Activated CD8-positive, alpha-beta memory T cell treated with anti-CD3 and anti-CD28 coated beads, Interleukin-2, amount 50 U/mL, for 4 hours (primary cell): ENCODE measurements around the gene AZU1.
"Not testable (repeated sequence)": the region's sequence is repeated elsewhere in the genome, so short reads cannot be mapped to it uniquely, and the experiment has no call there.

Experiments
- DNase-seq: peaks from one replicate; pipeline ENCODE4 v3.0.0-alpha.2; 2020

Gene AZU1

GRCh38 chr19:810883-811489 is 16.7 kb upstream of the AZU1 start:
- DNase-seq = no peak

- no peak for DNase-seq
Measured at GRCh38 chr19:811506-812048, 16.1 kb upstream of the AZU1 start.

GRCh38 chr19:812049-812746 is 15.4 kb upstream of the AZU1 start:
- DNase-seq = no peak

GRCh38 chr19:812747-813218 is 14.9 kb upstream of the AZU1 start:
- no peak for DNase-seq

- no peak for DNase-seq
Measured at GRCh38 chr19:813219-814151, 14.2 kb upstream of the AZU1 start.

GRCh38 chr19:814152-815078 is 13.2 kb upstream of the AZU1 start:
- no peak for DNase-seq

- no peak for DNase-seq
Measured at GRCh38 chr19:815079-815774, 12.4 kb upstream of the AZU1 start.

GRCh38 chr19:815775-816499 is 11.7 kb upstream of the AZU1 start:
- no peak for DNase-seq

GRCh38 chr19:816500-816857 is 11.2 kb upstream of the AZU1 start:
- no peak for DNase-seq

GRCh38 chr19:820212-820611 is 7.4 kb upstream of the AZU1 start:
- not testable (repeated sequence) for DNase-seq

GRCh38 chr19:821231-821824 is 6.3 kb upstream of the AZU1 start:
- no peak for DNase-seq

- DNase-seq = no peak
Measured at GRCh38 chr19:821825-822503, 5.7 kb upstream of the AZU1 start, which contains the start of gene PLPPR3. Gene PLPPR3 (minus strand): TSS chr19:821955. CDS start chr19:821559, 396 bp downstream.

GRCh38 chr19:823565-824121 is 4.0 kb upstream of the AZU1 start:
- DNase-seq = no peak

- DNase-seq = no peak
Measured at GRCh38 chr19:824885-825284, 2.8 kb upstream of the AZU1 start.

- DNase-seq = no peak
Measured at GRCh38 chr19:825897-826644, 1.6 kb upstream of the AZU1 start.

GRCh38 chr19:827314-827709 is 325 bp upstream of the AZU1 start:
- no peak for DNase-seq

- DNase-seq = no peak
Measured at GRCh38 chr19:829129-829758, 1.6 kb downstream of the AZU1 start.
